CD8-positive, alpha-beta memory T cell (primary cell): ENCODE results near the gene TRAPPC5. TPM values are rescaled to one million over a fixed set of nuclear protein-coding genes. Genes with fewer than 3 reads are reported as not detected.

ENCODE experiments used
- CTCF ChIA-PET: fragments of 350-600 bp; sonication (Branson Sonifier 250); formaldehyde crosslinking; loops from one replicate; lab custom pipeline; 2021; ENCODE audit warnings: antibody characterized with exemption; lab: Charles Lee
- POLR2A ChIA-PET: fragments of 350-600 bp; sonication (Branson Sonifier 250); formaldehyde crosslinking; loops from one replicate; lab custom pipeline; 2021; ENCODE audit warnings: antibody characterized with exemption; lab: Charles Lee
- DNase-seq, 5 donors: peaks; one replicate each; pipeline versions ENCODE4 v3.0.0 to v3.0.0-alpha.2; 2020 to 2022; ENCODE audit warnings: mixed read lengths in 1 of 5
- H3K27ac ChIP-seq: one replicate; pipeline ENCODE4 v1.7.0; 2013; ENCODE audit warnings: low read depth, mild to moderate bottlenecking, low read length, moderate library complexity
- H3K27me3 ChIP-seq: 2 replicates; pipeline ENCODE4 v1.7.0; 2013; ENCODE audit warnings: low read length, mild to moderate bottlenecking; ENCODE audit not compliant: insufficient read depth, poor library complexity, severe bottlenecking
- H3K36me3 ChIP-seq: 2 replicates; pipeline ENCODE4 v1.7.0; 2013; ENCODE audit warnings: mild to moderate bottlenecking, low read length, moderate library complexity; ENCODE audit not compliant: insufficient read depth
- H3K4me1 ChIP-seq: 2 replicates; pipeline ENCODE4 v1.7.0; 2013; ENCODE audit warnings: mild to moderate bottlenecking, low read length, moderate library complexity; ENCODE audit not compliant: insufficient read depth
- H3K4me3 ChIP-seq: 2 replicates; pipeline ENCODE4 v1.7.0; 2013; ENCODE audit warnings: mild to moderate bottlenecking, low read length
- H3K9me3 ChIP-seq: 2 replicates; pipeline ENCODE4 v1.7.0; 2013; ENCODE audit warnings: mild to moderate bottlenecking, low read length
- H3K27ac Mint-ChIP-seq, 8 donors: one replicate each; pipeline ENCODE4 v1.8.0; 2020 to 2021; ENCODE audit warnings: mixed read lengths in 8 of 8, mild to moderate bottlenecking in 6 of 8, inconsistent platforms in 3 of 8, moderate library complexity in 3 of 8
- H3K27me3 Mint-ChIP-seq, 2 donors: one replicate each; pipeline ENCODE4 v1.8.0; 2020 to 2021; ENCODE audit warnings: mixed read lengths in 2 of 2, mild to moderate bottlenecking in 1 of 2, moderate library complexity in 1 of 2
- H3K36me3 Mint-ChIP-seq, 3 donors: one replicate each; pipeline ENCODE4 v1.8.0; 2020 to 2021; ENCODE audit warnings: mixed read lengths in 3 of 3, inconsistent platforms in 1 of 3, mild to moderate bottlenecking in 1 of 3
- H3K4me1 Mint-ChIP-seq, 3 donors: one replicate each; pipeline ENCODE4 v1.8.0; 2020 to 2021; ENCODE audit warnings: mixed read lengths in 3 of 3, inconsistent platforms in 1 of 3, mild to moderate bottlenecking in 1 of 3
- H3K4me3 Mint-ChIP-seq, 7 donors: one replicate each; pipeline ENCODE4 v1.8.0; 2020 to 2021; ENCODE audit warnings: mixed read lengths in 7 of 7, mild to moderate bottlenecking in 6 of 7, moderate library complexity in 4 of 7, inconsistent platforms in 2 of 7
- H3K9me3 Mint-ChIP-seq, 5 donors: one replicate each; pipeline ENCODE4 v1.8.0; 2020 to 2022; ENCODE audit warnings: mixed read lengths in 5 of 5, mild to moderate bottlenecking in 3 of 5, moderate library complexity in 2 of 5, inconsistent platforms in 1 of 5
- polyA plus RNA-seq: library from polyadenylated mRNA; unstranded; fragments of 300-500 nt; fragmentation: Illumina TruSeq; gene quantifications from one replicate; pipeline ENCODE4 v1.2.3, GENCODE V29; 2021
- total RNA-seq, 2 experiments: library from RNA; stranded (reverse); gene quantifications; one replicate each; pipeline ENCODE4 v1.2.3, GENCODE V29; 2021

TRAPPC5 gene
- total and polyA plus RNA-seq, 3 experiments from 2014 or later: 63.5 to 155 (median 70.1) TPM

GRCh38 chr19:7720351-7720750, 39.7 kb downstream of the TRAPPC5 start:
- H3K36me3 Mint-ChIP-seq: peaks cover 0 to 8% (median 0%) of the 10 kb centered on the region in 3 donors
- Histone ChIP-seq H3K4me1 (peaks cover 9% of the 10 kb centered on the region), H3K27me3 (no peaks in the 10 kb centered on the region), H3K27ac (no peak overlapping the region), H3K9me3 (no peaks in the 10 kb centered on the region), H3K36me3 (no peaks in the 10 kb centered on the region), H3K4me3 (no peak overlapping the region)
- H3K27me3 Mint-ChIP-seq: peaks cover 0 to 7% of the 10 kb centered on the region in 2 donors
- ChIA-PET CTCF (no interaction called here), POLR2A (no interaction called here)
- H3K9me3 Mint-ChIP-seq: peaks cover 0 to 6% (median 0%) of the 10 kb centered on the region in 5 donors
- no peak overlapping the region for H3K27ac Mint-ChIP-seq
- no peak overlapping the region for H3K4me3 Mint-ChIP-seq
- H3K4me1 Mint-ChIP-seq: peaks cover 5 to 9% (median 8%) of the 10 kb centered on the region in 3 donors
- DNase-seq: no peak

- ChIA-PET POLR2A (no interaction called here), CTCF (no interaction called here)
- H3K27ac Mint-ChIP-seq: no peak overlapping the region
Observed at GRCh38 chr19:7722231-7722651, 41.6 kb downstream of the TRAPPC5 start.

GRCh38 chr19:7725791-7726190, 45.2 kb downstream of the TRAPPC5 start:
- Mint-ChIP-seq H3K36me3 (peaks cover 0 to 3% (median 0%) of the 10 kb centered on the region in 3 donors), H3K4me3 (no peak overlapping the region), H3K9me3 (no peaks in the 10 kb centered on the region), H3K27ac (peak overlapping the region in 2 of 8 donors; percentile 38 to 89), H3K27me3 (peaks cover 26 to 44% of the 10 kb centered on the region in 2 donors), H3K4me1 (peaks cover 0 to 17% (median 2%) of the 10 kb centered on the region in 3 donors)
- ChIA-PET POLR2A (no interaction called here), CTCF (no interaction called here)
- H3K9me3 ChIP-seq: no peaks in the 10 kb centered on the region
- H3K36me3 ChIP-seq: no peaks in the 10 kb centered on the region
- DNase-seq: no peak
- H3K4me3 ChIP-seq: no peak overlapping the region
- H3K4me1 ChIP-seq: peaks cover 13% of the 10 kb centered on the region
- peaks cover 17% of the 10 kb centered on the region for H3K27me3 ChIP-seq
- H3K27ac ChIP-seq: no peak overlapping the region

More at GRCh38 chr19:7722231-7722651, 41.6 kb downstream of the TRAPPC5 start:
- DNase-seq: no peak
- Mint-ChIP-seq H3K9me3 (peaks cover 0 to 3% (median 0%) of the 10 kb centered on the region in 5 donors), H3K4me3 (no peak overlapping the region), H3K27me3 (peaks cover 0 to 13% of the 10 kb centered on the region in 2 donors), H3K4me1 (peaks cover 5 to 9% (median 8%) of the 10 kb centered on the region in 3 donors), H3K36me3 (peaks cover 0 to 3% (median 0%) of the 10 kb centered on the region in 3 donors)
- Histone ChIP-seq H3K4me3 (no peak overlapping the region), H3K27ac (no peak overlapping the region), H3K36me3 (no peaks in the 10 kb centered on the region), H3K27me3 (no peaks in the 10 kb centered on the region), H3K9me3 (no peaks in the 10 kb centered on the region), H3K4me1 (peaks cover 9% of the 10 kb centered on the region)

- Mint-ChIP-seq H3K4me3 (no peak overlapping the region), H3K27me3 (peaks cover 31 to 53% of the 10 kb centered on the region in 2 donors), H3K4me1 (peaks cover 0 to 19% (median 2%) of the 10 kb centered on the region in 3 donors), H3K27ac (peak overlapping the region in 1 of 8 donors; percentile 66), H3K36me3 (no peaks in the 10 kb centered on the region), H3K9me3 (peaks cover 0 to 1% (median 0%) of the 10 kb centered on the region in 5 donors)
- DNase-seq: no peak
- H3K27ac ChIP-seq: no peak overlapping the region
- ChIA-PET POLR2A (no interaction called here), CTCF (no interaction called here)
- no peaks in the 10 kb centered on the region for H3K9me3 ChIP-seq
- H3K27me3 ChIP-seq: peaks cover 17% of the 10 kb centered on the region
- H3K4me3 ChIP-seq: no peak overlapping the region
- H3K36me3 ChIP-seq: no peaks in the 10 kb centered on the region
- peaks cover 13% of the 10 kb centered on the region for H3K4me1 ChIP-seq
Observed at GRCh38 chr19:7729211-7729610, 48.6 kb downstream of the TRAPPC5 start.

GRCh38 chr19:7729831-7730285, 49.2 kb downstream of the TRAPPC5 start:
- H3K9me3 Mint-ChIP-seq: peaks cover 0 to 1% (median 0%) of the 10 kb centered on the region in 5 donors
- no peaks in the 10 kb centered on the region for H3K36me3 ChIP-seq

GRCh38 chr19:7730286-7731217, 49.9 kb downstream of the TRAPPC5 start:
- CTCF ChIA-PET: no interaction called here
- Mint-ChIP-seq H3K4me3 (peak overlapping the region in 1 of 7 donors; percentile 26), H3K27ac (peak overlapping the region in 1 of 8 donors; percentile 38), H3K27me3 (peaks cover 34 to 59% of the 10 kb centered on the region in 2 donors), H3K36me3 (no peaks in the 10 kb centered on the region), H3K4me1 (peaks cover 0 to 19% (median 2%) of the 10 kb centered on the region in 3 donors), H3K9me3 (peaks cover 0 to 1% (median 0%) of the 10 kb centered on the region in 5 donors)
- POLR2A ChIA-PET: no interaction called here
- Histone ChIP-seq H3K4me1 (peaks cover 13% of the 10 kb centered on the region), H3K27me3 (peaks cover 17% of the 10 kb centered on the region), H3K36me3 (no peaks in the 10 kb centered on the region), H3K9me3 (no peaks in the 10 kb centered on the region), H3K27ac (no peak overlapping the region), H3K4me3 (no peak overlapping the region)
- DNase-seq: no peak

More at GRCh38 chr19:7729831-7730285, 49.2 kb downstream of the TRAPPC5 start:
- peaks cover 13% of the 10 kb centered on the region for H3K4me1 ChIP-seq
- DNase-seq: peak in 1 of 5 donors; percentile 22
- H3K4me3 ChIP-seq: no peak overlapping the region
- ChIA-PET CTCF (no interaction called here), POLR2A (no interaction called here)
- Mint-ChIP-seq H3K36me3 (no peaks in the 10 kb centered on the region), H3K4me1 (peaks cover 0 to 19% (median 2%) of the 10 kb centered on the region in 3 donors), H3K4me3 (peak overlapping the region in 1 of 7 donors; percentile 29), H3K27me3 (peaks cover 31 to 58% of the 10 kb centered on the region in 2 donors), H3K27ac (no peak overlapping the region)
- H3K27ac ChIP-seq: no peak overlapping the region
- no peaks in the 10 kb centered on the region for H3K9me3 ChIP-seq
- peaks cover 17% of the 10 kb centered on the region for H3K27me3 ChIP-seq

GRCh38 chr19:7731218-7731595, 50.6 kb downstream of the TRAPPC5 start:
- no peaks in the 10 kb centered on the region for H3K36me3 ChIP-seq
- ChIA-PET CTCF (no interaction called here), POLR2A (no interaction called here)
- peaks cover 0 to 19% (median 2%) of the 10 kb centered on the region in 3 donors for H3K4me1 Mint-ChIP-seq
- H3K27me3 Mint-ChIP-seq: peaks cover 34 to 59% of the 10 kb centered on the region in 2 donors
- H3K27ac ChIP-seq: no peak overlapping the region
- no peak overlapping the region for H3K27ac Mint-ChIP-seq
- no peak overlapping the region for H3K4me3 ChIP-seq
- DNase-seq: no peak
- H3K9me3 ChIP-seq: no peaks in the 10 kb centered on the region
- H3K9me3 Mint-ChIP-seq: peaks cover 0 to 1% (median 0%) of the 10 kb centered on the region in 5 donors
- H3K27me3 ChIP-seq: peaks cover 17% of the 10 kb centered on the region
- no peak overlapping the region for H3K4me3 Mint-ChIP-seq
- H3K4me1 ChIP-seq: peaks cover 13% of the 10 kb centered on the region
- H3K36me3 Mint-ChIP-seq: no peaks in the 10 kb centered on the region

GRCh38 chr19:7731615-7732014, 51.0 kb downstream of the TRAPPC5 start:
- Histone ChIP-seq H3K4me3 (no peak overlapping the region), H3K4me1 (peaks cover 13% of the 10 kb centered on the region), H3K27me3 (peaks cover 17% of the 10 kb centered on the region), H3K9me3 (no peaks in the 10 kb centered on the region), H3K36me3 (no peaks in the 10 kb centered on the region), H3K27ac (no peak overlapping the region)
- peaks cover 36 to 57% of the 10 kb centered on the region in 2 donors for H3K27me3 Mint-ChIP-seq
- peaks cover 0 to 1% (median 0%) of the 10 kb centered on the region in 5 donors for H3K9me3 Mint-ChIP-seq
- no peak overlapping the region for H3K27ac Mint-ChIP-seq
- ChIA-PET POLR2A (no interaction called here), CTCF (no interaction called here)
- DNase-seq: no peak
- H3K4me3 Mint-ChIP-seq: no peak overlapping the region
- H3K36me3 Mint-ChIP-seq: no peaks in the 10 kb centered on the region
- H3K4me1 Mint-ChIP-seq: peaks cover 0 to 19% (median 2%) of the 10 kb centered on the region in 3 donors
